ENCODE data around the gene TNFAIP8L2.

The TNFAIP8L2 gene

GRCh38 chr1:151156515-151156819 lies at the start of gene TNFAIP8L2:
TSS of gene TNFAIP8L2 (plus strand) at chr1:151156649. CDS start at chr1:151158698, 2,049 bp downstream.
- no peak for FAIRE-seq
- no peak for DNase-seq (ENCODE audit: low spot score)

DNA sequence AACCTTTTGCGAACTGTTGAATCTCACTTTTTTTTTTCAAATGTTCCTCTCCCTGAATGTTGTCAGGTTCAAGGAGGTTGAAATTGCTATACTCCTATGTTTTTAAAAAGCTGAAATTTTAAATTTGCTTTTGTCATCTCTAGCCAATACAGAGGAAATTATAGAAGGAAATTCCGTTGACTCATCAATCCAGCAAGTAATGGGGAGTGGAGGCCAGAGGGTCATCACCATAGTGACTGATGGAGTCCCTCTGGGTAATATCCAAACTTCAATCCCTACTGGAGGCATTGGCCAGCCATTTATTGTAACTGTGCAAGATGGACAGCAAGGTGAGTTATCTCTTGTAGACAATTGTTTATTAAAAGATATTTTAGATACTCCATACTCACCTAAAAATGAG lies 49.6 kb upstream of the TNFAIP8L2 start:
- DNase-seq (ENCODE audit: low spot score): peak; percentile 48
- no peak for FAIRE-seq

GRCh38 chr1:151108331-151108730 lies 48.1 kb upstream of the TNFAIP8L2 start:
- DNase-seq (ENCODE audit: low spot score) (no peak), FAIRE-seq (no peak)

DNA sequence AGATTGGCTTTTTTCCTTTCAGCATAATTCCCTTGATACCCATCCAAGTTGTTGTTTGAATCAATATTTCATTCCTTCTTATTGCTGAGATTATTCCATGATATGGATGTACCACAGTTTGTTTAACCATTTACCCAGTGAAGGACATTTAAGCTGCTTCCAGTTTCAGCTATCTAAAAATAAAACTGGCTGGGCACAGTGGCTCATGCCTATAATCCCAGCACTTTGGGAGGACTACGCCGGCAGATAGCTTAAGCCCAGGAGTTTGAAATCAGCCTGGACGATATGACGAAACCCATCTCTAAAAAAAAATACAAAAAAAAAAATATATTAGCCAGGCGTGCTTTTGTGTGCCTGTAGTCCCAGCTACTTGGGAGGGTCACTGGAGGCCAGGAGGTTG lies 42.6 kb upstream of the TNFAIP8L2 start:
- no peak for FAIRE-seq
- DNase-seq (ENCODE audit: low spot score): no peak

DNA sequence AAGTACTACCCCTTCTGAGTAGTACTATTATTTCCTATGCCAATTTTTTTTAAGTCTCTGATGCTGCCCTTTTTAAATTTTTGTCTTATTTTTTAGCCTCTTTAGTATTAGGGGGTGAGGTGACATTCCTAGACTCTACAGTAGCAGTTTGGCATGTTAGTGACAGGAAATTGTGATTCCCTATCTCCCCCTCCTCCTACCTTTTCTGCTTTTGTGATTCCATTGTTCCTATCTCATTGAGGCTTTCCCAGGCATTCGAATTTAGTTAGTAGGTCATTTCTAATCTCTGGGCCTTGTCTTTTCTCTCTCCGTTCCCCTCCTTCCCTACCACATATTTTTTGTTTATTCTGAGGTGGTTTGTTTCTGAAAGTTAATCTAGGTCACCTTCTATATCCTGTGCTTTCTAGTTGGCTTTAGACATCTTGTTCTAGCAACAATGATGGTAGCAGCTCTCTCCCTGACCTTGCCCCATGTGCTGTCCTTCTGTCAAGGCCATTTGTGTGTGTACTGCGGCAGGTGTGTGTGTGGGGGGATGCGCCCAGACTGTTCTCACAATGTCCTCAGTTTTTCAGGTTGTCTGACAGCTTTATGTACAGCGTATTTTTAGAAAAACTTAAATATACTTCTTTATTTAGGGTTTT lies 31.6 kb upstream of the TNFAIP8L2 start:
- FAIRE-seq (no peak), DNase-seq (ENCODE audit: low spot score) (no peak)

DNA sequence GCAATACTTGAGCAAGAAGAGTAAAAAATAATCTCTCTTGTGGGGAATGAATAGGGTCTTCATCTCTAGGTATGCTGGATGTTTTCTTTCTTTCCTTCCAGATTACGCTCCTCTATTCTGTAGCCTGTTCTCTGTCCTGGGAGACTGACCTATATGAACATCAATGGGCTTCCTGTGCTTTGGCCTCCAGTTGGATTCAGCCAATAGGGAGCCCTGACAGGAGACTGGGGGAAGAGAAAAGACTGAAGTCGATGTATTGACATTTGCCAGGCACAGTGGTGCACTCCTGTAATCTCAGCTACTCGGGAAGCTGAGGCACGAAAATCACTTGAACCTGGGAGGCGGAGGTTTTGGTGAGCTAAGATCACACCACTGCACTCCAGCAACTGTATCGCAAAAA lies 27.6 kb upstream of the TNFAIP8L2 start:
- DNase-seq (ENCODE audit: low spot score) (no peak), FAIRE-seq (no peak)

DNA sequence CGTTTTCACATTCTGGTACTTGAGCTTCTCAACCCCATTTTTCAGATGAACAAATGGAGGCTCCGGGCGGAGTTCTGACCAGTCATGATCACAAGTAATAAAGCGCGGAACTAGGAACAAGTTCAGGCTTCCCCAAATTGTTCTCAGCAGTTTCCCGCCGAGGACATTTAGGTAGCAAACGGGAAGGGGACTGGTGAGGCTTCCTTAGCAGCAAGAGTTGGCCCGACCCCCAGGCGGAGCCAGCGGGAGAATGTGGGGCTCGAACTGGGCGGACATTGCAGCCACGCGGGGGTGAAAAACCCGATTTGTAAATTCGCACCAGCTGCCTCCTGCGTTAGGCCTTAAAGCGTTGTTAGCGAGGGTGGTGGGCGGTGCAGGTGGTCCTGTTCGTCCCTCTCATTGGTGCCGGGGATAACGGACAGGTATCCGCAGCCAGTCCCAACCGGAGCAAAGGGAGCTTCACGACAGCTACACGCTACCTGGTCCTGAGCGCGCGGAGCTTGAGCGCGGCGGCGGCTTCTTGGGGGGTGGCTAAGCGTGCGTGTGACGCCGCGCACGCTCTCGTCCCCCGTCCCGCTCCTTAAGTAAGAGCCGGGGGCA lies 25.4 kb upstream of the TNFAIP8L2 start:
- DNase-seq (ENCODE audit: low spot score) (no peak), FAIRE-seq (no peak)

GRCh38 chr1:151131701-151132334 lies 24.6 kb upstream of the TNFAIP8L2 start:
- no peak for DNase-seq (ENCODE audit: low spot score)
- no peak for FAIRE-seq

DNA sequence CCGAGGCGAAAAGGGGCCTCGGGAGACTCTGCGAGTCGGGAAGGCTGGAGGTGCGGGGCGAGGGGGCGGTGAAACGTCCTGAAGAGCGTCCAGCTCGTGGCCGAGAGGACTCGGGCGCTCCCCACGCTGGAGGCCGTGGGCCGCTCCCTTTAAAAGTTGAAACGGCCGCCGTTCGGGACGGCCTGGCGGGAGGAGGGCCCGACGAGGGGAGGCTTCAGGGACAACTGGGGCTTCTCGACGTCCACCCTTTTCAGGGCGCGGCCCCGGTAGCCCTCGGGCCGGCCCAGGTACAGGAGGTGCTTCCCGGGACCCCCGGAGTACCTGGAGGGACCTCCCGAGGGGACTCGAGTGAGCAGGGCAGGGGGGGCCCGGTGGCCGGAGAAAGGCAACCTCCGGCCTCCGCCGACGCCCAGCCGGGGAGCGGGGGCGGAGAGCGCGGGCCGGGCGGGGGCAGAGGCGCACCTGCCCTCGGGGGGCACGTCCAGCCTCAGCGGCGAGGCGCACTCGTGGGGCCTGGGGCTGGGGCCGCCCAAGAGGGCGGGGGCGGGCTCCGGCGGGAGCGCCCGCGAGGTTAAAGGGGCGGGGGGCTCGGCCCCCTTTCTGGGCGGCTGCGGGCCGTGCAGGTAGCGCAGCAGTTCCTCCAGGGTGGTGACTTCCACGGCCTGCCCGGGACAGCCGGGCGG lies 24.0 kb upstream of the TNFAIP8L2 start:
- DNase-seq (ENCODE audit: low spot score): no peak
- FAIRE-seq: no peak

DNA sequence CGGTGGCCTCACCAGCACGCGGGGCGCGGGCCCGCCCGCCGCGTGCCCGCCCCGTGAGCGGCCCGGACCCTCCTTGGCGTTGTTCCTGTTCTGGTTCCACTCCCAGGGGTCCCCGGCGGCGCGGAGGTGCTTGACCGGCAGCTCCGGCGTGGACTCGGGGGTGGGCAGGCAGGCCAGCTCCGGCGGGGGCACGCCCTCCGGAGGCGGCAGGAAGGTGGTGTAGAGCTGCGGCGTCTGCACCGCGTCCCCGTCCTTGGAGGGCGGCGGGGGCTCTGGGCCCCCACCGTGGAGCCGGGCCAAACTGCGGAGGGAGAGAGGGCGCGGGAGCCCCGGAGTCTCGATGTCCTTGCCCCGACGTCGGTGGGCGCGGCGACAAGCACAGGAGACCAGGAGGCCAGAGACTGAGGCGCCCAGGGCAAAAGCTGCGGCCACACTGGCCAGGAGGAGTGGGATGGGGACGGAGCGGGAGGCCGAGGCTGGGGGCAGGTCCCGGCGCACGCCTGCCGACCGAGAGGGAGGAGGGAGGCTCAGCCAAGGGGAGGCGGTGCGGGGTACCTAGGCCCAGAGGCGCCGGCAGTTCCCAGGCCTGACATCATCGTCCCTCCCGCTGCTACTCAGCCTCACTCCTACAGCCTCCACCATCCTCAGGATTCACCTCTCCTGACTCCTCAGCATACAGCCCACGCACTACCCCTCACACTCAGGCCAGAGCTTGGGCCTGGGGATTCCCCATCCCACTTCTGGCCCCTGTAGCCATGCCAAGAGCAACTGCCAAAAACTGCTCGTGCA lies 23.2 kb upstream of the TNFAIP8L2 start:
- FAIRE-seq: no peak
- DNase-seq (ENCODE audit: low spot score): no peak

GRCh38 chr1:151134396-151134795 lies 22.1 kb upstream of the TNFAIP8L2 start:
- no peak for DNase-seq (ENCODE audit: low spot score)

GRCh38 chr1:151134991-151135390 lies 21.5 kb upstream of the TNFAIP8L2 start:
- DNase-seq (ENCODE audit: low spot score) (no peak), FAIRE-seq (no peak)

More at GRCh38 chr1:151134396-151134795, 22.1 kb upstream of the TNFAIP8L2 start:
- no peak for FAIRE-seq

- no peak for DNase-seq (ENCODE audit: low spot score)
- FAIRE-seq: no peak
Observed at GRCh38 chr1:151135433-151136385, 20.7 kb upstream of the TNFAIP8L2 start.

DNA sequence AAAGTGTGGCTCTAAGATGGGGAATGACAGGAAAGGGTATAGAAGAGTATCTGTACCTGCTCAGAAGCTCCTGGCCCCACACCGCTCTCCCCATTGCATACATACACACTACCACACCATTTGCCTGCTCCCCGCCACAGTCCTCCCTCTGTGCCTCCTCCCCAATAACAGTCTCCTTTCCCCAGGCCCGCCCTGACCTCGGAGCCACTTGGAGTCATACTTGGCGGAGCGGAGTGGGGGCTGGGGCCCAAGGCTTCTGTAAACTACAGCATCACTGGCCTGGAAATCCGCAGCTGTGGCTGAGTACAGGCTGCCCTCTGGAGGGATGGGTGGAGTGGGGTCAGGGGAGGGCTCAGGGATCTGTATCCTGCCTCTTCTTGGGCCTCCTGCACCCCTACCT lies 18.7 kb upstream of the TNFAIP8L2 start:
- no peak for FAIRE-seq
- no peak for DNase-seq (ENCODE audit: low spot score)

- DNase-seq (ENCODE audit: low spot score) (no peak), FAIRE-seq (no peak)
Observed at GRCh38 chr1:151142411-151143056, 13.9 kb upstream of the TNFAIP8L2 start.

GRCh38 chr1:151143057-151143435 lies 13.4 kb upstream of the TNFAIP8L2 start:
- FAIRE-seq: no peak
- no peak for DNase-seq (ENCODE audit: low spot score)

DNA sequence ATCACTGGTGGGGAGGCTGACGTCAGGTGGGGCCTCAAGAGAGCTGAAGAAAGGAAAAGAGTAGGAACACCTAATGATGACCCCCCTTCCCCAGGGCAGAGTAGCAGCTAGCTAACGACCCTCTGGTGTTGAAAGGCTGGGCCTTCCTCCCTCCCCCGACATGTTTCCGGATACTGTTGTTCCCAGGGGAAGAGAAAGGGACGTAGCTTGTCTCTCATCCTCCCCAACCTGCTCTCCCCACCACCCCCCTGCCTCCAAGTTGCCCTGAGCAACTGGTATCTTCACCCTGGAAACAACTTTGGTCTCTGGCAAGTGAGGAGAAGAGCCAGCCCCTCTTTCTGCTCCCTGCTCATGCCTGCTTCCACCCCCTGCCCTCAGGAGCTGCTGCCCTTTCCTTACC lies 12.5 kb upstream of the TNFAIP8L2 start:
- DNase-seq (ENCODE audit: low spot score) (no peak), FAIRE-seq (no peak)

GRCh38 chr1:151144474-151145303 lies 11.8 kb upstream of the TNFAIP8L2 start:
- DNase-seq (ENCODE audit: low spot score) (no peak), FAIRE-seq (no peak)

Measured in RCC 7860 (cell line).